GM19467 (cell line): ENCODE data around the gene HOXB13.

Experiments
- ATAC-seq: cut with Tn5 transposase; IDR thresholded peaks from one replicate; pipeline ENCODE4 v1.9.1; 2021; ENCODE audit warnings: mild to moderate bottlenecking, moderate library complexity; ENCODE audit not compliant: unreplicated experiment

HOXB13 gene

DNA sequence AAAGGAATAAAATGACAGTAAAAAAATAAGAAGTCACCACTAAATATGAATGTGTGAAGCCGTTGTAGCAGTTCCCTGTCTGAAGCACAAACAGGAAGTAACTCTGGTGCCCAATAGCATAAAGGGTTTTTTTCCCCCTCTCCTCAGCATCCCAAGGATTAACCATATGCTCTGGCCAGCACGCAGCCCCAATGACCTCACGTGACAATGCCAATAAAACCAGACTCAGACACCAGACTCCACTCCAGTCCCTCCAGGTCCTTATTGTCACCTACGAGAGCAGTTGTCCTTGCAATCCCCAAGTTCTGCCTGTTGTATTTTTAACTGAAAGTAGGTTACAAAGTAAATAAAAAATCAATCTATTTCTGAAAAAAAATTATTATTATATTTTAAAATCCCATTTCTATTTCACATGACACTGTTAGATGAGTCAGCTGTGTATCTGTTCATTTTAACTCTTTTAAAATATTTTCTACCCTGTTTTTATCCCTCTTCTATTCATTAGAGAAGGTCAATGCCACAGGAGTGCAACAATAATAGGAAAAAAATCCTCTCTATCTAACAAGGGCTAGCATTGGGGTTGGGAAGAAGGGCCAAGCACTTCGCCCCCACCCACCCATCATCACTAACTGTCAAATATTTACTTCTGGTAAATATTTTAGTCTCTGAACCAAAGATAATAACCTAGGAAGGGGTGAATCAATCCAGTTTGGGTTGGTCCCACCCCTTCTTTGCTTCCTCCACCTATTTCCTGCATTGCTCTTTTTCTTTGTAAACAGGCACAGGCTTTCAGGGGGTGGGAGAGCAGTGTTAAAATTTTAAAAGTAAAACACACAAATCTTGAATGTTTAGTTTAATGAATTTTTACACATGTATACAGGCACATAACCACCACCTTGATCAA is 12.8 kb downstream of the HOXB13 start:
- ATAC-seq: no peak

DNA sequence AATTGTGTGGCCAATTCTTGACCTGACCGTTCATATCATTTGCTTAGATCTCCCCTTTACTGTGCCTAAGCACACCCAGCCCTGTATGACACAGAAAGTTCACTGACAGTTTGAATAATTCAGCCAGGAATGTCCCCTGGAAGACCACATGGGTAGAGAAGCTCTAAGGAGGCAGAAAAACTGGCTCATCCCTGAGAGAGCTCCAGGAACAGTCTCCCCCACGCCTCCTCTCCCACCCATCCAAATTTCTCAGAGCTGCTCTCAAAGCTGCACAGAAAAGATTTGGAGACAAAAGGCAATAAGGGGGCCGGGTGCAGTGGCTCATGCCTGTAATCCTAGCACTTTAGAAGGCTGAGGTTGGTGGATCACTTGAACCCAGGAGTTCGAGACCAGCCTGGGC is 17.4 kb downstream of the HOXB13 start:
- ATAC-seq: no peak

DNA sequence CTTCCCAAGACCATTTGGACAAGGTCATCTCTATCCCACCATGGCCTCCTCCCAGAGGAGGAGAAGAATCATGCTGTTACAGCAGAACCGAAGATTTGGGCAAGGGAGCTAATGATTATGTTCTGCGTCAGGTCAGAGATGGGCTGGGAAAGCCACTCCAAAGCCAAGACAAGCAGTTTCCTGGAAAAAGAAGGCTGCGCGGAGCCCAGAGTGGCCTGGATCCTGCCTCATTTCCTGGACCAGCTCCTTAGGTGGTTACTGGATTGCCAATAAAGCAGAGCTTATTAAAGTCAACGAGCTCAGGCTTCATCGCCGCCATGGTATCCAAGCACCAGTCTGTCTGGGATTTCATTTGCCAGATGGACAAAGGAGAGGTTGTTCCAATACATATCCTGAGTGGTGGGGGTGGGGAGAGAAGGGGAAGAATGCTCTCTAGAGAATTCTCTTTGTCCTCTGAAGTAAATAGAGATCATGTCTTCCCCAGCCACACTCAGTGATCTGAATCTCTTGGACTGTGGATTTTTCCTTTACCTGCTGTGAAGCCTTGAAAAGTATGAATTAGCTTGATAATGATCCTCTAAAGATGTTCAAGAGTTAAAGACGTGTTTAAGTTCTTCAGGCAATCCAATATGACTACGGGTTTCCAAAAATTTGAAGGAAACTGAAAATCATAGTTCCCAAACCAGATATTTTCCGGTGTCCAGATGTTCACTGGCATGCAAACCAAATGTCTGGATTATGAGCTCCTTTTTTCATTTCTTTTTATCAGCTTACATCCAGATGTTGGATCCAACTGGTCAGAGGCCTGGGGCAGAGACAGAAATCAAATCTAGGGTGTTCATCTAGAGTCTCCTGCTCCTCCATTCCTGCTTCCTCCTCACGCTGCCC is 23.9 kb downstream of the HOXB13 start:
- no peak for ATAC-seq

DNA sequence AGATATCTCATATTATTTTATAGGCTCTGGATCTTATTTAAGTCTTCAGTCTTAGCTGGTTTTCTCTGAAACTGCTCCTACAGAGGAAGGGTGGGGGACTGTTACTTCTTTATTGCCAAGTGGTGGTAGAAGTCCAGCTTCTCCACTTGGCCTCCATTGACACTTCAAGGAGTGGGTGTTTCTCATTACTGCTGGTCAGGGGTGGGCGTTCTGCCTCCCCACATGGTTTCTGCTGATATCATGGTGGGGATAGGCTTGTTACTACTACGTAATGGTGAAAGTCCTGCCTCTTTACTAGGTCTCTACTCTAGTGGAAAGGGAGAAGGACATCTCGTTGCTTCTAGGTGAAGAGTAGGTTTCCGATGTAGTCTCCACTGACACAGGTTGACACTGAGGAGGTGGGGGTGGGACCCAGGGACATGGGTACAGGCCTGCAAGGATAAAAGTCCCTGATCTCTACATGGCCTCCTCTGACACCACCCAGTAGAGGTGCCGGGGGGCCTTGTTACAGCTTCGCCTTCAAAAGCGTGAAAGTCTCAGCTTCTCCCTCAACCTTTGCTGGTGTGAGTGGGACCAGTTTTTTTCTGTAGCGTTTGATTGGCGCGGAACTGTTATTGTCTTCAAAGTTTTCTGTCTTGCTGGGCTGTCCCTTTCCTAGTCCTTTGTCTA is 26.6 kb downstream of the HOXB13 start:
- ATAC-seq: no peak

DNA sequence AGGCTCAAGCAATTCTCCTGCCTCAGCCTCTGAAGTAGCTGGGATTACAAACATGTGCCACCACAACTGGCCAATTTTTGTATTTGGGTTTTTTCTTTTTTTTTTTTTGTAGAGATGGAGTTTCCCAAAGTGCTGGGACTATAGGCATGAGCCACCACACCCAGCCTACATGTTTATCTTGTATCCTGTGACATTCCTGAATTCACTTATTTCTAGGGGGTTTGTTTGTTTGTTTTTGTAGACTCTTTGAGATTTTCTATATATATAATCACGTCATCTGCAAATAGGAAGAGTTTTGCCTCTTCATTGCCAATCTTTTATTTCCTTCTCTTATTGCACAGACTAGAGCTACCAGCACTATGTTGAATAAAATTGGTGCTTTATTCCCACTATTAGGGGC is 35.4 kb downstream of the HOXB13 start:
- no peak for ATAC-seq

DNA sequence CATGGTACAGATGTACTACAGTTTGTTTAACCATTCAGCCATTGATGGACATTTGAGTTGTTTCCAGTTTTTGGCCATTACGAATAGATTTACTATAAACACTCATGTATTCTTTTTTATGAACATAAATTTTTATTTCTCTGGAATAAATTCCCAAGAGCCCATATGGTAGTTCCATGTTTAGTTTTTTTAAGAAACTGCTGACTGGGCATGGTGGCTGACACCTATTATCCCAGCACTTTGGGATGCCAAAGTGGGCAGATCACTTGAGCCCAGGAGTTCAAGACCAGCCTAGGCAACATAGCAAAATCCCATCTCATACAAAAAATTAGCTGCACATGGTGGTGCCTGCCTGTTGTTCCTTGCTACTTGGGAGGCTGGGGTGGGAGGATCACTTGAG is 36.5 kb downstream of the HOXB13 start:
- no peak for ATAC-seq

DNA sequence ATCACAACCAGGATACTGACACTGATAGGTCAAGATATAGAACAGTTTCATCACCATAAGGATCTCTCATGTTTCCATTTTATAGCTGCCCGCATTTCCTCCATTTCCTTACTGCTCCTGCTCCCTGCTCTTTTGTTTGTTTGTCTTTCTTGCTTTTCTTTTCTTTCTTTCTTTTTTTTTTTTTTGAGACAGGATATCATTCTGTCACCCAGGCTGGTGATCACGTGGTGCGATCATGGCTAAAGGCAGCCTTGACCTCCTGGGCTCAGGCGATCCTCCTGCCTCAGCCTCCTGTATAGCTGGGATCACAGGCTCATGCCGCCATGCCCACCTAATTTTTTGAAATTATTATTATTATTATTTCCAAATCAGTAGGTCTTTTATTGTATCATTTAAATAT is 37.9 kb downstream of the HOXB13 start:
- no peak for ATAC-seq

DNA sequence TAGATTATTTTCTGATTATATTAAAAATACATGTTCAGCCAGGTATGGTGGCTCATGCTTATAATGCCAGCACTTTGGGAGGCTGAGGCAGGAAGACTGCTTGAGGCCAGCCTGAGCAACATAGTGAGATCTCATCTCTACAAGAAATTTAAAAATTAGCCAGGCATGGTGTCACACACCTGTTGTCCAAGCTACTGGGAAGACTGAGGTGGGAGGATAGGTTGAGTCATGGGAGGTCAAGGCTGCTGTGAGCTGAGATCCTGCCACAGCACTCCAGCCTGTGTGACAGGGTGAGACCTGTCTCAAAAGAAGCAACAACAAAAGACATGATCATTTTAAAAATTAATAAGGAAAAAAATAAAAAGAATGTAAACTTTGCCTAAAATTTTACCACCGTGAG is 46.9 kb downstream of the HOXB13 start:
- no peak for ATAC-seq

DNA sequence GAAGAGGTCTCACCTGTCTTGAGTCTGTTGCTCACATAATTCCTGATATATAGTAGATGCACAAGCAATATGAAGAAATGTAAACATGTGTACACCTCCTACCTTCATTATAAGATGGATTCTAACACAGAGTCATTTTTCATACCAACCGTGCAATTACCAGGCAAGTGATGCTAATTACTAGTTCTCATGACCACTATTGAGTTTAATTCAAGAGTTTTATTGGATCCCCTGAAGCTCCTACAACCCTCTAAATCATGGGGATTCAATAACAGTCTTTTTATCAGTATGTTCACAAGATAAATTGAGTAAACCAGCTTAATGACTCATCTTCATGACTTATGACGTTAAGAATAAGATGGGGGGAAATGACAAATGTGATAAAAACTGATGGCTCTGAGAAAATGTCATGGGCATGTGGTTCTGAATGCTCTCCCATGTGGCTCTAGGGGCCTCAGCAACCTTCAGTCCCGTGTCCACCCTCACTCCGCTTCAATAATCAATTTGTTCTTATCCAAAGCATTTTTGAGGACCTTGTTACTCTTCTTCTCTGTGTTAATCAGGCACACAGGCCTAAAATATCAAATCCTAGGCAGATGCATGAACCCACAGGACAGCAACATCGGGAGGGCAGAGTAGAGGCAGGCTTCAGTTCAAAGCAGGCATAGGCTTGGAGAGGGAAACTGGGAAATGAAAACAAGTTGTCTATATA is 49.0 kb downstream of the HOXB13 start:
- ATAC-seq: no peak

DNA sequence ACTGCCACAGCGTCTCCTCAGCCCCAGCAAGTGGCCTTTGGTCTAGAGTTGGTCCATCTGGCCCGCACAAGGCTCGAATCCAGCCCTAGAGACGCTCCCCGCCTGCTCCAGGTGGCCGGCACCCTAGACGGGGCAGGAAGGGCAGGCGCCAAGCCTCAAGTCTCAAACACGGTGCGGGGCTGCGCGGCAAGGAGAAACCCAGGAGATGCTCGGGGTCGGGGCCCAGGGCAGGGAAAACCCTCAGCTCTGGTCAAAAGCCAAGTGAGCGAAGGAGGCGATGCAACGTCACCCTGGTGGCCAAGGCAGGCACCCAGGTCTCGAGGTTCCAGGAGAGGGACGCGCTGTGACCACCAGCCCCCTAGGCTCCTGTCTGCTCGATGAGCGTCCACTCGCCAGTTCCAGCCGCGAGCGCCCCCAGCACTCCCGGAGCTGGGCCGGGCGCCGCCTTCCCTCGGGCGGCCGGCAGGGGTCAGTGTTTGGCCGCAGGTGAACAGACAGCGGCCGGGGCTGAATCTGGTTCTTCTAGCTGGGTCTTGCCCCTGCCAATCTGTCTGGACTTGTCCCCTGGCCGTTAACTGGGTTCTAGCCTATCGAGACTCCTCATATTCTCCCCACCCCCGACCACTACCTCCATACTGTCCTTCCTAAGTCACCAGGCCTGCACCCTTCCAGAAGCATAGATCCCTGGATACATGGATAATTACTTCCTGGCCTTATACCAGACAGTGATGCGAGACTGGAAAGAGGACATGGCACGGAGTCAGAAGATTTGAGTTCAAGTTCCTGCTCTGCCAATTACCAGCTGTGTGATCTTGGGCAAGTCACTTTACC is 50.2 kb downstream of the HOXB13 start:
- ATAC-seq: peak; percentile 63

DNA sequence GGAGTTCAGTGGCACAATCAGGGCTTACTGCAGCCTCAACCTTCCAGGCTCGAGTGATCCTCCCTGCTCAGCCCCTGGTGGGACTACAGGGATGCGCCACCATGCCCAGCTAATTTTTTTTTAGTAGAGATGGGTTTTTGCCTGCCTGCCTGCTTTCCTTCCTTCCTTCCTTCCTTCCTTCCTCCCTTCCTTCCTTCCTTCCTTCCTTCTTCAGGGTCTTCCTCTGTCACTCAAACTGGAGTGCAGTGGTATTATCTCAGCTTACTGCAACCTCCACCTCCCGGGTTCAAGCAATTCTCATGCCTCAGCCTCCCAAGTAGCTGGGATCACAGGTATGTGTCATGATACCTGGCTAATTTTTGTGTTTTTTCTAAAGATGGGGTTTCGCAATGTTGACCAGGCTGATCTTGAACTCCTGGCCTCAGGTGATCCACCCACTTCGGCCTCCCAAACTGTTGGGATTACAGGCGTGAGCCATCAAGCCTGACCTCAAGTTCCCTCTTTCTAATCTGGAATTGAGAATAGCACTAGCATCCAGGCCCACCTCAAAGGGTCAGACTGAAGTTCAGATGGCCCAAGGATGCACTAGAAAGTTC is 51.5 kb downstream of the HOXB13 start:
- ATAC-seq: no peak
